NCI-H2107 (cell line): ENCODE measurements around the gene GTF3A.

ENCODE experiments used
- DNase-seq: peaks from one replicate; lab custom pipeline; 2025; lab: John Stamatoyannopoulos, UW

GTF3A gene

GRCh38 chr13:27449081-27449603, 24.7 kb downstream of the GTF3A start:
- no peak for DNase-seq

GRCh38 chr13:27449936-27450828, 25.8 kb downstream of the GTF3A start, which contains the start of gene MTIF3:
TSS of gene MTIF3 (minus strand) at chr13:27450564. CDS start at chr13:27440448, 10,116 bp downstream.
- DNase-seq = peak; percentile 90

DNA sequence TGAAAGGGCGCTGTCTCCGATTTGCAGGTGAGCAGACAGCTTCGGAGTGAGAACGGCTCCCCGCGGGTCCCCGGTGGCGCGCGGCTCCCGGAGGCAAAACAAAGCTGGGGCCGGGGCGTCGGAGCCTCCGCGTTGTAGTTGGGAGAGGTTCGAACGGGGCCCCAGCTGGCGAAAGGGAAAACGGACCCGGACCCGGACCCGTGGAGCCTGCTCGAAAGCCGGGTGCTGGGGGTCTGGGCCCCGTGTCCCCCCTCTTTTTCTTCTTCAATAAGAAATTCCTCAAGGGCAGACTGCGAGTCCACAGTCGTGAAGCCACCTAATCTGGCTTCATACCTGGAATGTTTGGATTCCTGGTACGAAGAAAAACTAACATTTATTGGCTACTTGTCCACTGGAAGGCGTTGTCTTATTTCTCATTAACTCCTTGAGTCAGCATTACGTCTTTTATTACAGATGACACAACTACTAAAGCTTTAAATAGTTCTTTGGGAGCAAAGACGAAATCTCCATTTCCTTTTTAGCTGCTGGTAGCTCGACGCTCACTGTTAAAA, 26.6 kb downstream of the GTF3A start:
- no peak for DNase-seq

GRCh38 chr13:27455331-27455855, 31.0 kb downstream of the GTF3A start:
- no peak for DNase-seq

DNA sequence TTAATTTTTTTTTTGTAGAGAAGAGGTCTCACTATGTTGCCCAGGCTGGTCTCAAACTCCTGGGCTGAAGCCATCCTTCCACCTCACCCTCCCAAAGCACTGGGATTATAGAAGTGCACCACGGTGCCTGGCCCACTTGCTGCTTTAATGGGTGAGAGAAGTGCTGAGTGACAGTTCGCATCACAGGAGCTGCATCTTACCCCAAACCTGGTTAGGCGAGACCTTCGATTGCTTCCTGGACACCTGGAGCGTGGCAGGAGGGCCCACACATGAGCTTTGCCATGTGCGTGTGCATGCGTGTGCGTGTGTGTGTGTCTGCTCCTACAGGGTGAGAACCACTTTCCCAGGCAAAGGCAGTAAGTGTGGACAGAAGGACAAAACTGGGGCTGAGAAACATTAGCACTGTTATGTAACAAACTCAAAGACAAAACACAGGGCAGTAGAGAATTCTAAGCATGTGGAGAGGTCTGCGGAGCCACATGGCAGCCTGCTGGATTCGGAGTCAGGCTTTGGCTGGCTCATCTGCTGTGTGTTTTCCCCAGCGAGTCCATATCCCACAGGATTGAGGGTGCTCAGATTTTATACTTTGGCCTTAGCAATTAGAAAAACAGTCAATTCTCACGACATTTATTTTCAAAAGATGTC, 37.6 kb downstream of the GTF3A start:
- no peak for DNase-seq

DNA sequence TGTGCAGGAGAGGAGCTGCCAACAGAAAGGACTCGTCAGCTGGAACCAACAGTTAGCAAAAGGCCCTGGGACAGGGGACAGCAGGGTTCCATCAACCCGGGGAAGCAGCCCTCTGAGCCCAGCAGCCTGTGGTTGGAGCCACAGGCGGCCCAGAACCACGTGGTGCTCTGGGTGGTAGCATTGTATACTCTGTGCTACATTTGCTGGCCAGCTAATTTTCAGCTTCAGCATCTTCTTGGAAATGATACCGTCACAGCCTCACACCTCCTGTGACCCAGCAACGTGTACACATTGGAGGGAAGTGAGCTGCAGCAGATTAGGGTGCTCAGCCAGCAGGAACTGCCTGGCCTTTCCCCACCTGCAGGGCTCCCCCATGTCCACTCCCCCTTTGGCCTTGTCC, 39.1 kb downstream of the GTF3A start:
- no peak for DNase-seq

DNA sequence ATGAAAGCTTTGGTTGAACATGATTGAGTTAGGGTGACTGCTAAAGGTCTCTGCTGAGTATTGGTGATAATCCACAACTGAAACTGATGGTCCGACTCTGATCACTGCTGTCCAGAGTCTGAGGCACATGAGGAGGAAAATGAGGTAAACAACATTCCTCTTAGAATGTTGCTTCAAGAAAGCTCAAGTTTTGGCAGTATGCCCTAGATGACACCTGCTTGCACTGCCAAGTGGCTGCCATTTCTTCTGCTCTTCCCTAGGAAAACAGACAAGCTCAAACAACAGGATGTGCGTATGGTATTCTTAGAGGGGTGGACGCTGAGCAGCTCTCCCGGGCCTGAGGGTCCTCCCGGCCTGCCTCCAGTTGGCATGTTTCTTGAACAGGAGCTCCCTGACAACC, 41.2 kb downstream of the GTF3A start:
- DNase-seq = no peak

DNA sequence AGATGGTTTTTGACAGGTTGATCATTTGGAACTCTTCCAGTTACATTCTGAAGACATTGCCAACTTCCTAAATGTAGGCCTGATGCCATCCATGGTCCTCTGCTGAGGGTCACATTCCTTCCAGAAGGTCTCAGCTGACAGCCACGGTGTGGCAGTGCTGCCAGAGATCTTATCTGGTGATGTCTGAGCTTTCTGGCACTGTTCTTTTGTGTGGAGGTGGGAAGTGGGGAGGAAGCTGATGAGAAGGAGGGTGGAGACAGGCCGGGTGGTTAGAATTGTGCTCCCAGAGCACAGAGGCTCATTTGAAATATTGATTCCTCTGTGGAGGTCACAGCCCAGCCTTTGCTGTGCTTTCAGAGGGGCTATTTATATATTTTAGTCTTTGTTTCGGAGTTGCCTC, 42.1 kb downstream of the GTF3A start:
- DNase-seq = no peak

DNA sequence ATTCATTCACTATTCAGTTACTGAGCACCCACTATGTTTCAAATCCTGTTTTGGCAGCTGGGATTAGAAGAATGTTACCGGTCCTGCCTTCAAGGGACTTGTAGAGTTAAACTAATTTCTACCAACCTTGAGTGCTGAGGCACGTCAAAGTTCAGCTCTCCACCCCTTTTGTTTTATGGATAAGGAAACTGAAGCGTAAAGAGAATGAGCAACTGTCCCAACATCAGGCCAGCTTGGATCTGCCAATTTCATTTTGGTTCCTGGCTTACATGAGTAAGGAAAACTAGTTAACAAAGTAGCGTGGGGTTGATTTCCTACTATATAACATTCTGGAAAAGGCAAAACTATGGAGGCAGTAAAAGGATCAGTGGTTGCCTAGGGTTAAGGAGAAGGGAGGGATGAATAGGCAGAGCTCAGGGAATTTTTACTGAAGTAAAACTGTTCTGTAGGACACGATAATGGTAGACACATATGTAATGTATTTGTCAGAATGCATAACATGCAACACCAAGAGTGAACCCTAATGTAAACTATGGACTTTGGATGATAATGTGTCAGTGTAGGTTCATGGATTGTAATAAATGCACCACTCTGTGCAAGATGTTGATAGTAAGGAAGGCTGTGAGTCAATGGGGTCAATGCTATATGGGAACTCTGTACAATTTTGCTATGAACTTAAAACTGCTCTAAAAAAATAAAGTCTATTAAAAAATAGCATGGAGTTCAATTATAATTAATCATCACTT, 45.8 kb downstream of the GTF3A start:
- no peak for DNase-seq

DNA sequence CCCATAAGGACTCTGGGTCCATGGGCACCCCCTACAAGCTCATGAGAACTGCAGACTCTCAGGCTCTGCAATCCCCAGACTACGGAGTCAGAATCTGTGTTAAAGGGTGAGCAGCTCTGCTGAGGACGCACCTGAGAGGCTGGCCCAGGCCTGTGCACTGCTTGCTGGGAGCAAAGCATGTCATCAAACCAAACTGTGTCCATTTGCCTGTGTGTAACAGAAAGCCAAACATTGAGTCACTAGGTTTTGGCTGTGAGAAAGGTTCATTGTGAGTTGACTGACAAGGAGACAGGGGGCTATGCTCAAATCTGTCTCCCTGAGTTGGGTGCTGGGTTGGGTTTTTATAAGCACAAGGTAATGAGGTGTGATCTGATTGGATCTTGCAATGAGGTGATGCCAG, 48.0 kb downstream of the GTF3A start:
- no peak for DNase-seq

- no peak for DNase-seq
These were observed 48.5 kb downstream of the GTF3A start for GRCh38 chr13:27472941-27473340.

- DNase-seq = no peak
These were observed 50.4 kb downstream of the GTF3A start for GRCh38 chr13:27474751-27475268.

DNA sequence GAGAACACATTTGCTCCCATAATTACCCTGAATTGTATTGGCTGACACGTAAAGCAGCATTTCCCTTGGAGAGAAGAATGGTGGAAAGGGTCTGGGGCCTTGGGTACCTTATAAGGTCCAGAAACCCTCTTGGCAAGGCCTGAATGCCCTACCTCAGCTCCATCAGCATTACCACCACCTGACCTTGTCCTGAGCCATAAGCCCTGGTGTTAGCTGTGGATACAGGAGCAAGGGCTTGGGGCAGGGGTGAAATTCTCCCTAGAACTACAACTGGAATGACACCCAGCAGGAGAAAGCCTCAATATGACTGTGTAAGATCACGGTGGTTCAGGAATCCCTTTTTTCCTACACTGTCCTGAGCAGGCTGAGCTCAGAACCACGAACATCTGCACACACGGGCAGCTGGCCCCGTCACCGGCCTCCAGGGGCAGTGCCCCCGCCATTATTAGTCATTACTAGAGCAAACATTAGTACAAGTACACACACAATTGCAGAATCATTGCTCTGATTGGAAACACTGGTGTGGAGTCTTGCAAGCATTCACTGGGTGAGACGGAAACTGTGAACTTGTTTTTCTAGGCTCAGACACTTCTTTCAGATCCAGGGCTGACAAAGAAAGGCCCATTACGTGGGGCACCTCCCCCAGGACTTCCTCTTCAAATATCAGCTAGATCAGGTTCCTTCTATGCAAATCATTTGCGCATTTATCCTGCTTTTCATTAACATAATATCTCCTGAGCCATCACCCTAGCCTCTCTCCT, 52.7 kb downstream of the GTF3A start:
- DNase-seq = no peak

DNA sequence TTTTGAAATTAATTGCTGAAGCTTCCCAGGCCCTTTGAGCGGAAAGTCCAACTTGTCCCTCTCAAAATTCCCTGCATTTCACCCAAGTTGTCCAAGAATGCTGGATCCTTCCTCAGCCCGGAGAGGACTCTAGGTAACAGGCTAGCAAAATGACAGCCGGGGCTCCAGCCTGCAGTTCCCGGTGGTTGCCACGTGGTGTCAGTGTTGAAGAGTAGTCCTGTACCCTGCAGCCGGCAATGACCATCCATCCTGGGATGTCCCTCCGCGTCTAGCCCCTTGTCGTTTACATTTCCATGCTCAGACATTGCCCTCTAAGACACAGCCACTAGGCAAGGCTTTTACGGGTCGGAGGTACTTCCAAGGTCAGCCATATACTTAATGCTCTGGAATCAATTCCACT, 57.3 kb downstream of the GTF3A start:
- no peak for DNase-seq

- DNase-seq = no peak
These were observed 58.6 kb downstream of the GTF3A start for GRCh38 chr13:27482983-27483382.

GRCh38 chr13:27483421-27483820, 59.0 kb downstream of the GTF3A start:
- DNase-seq = no peak
